Femur (tissue), 1 donor: ENCODE data around the gene C12orf56.
"Not testable (repeated sequence)": the region's sequence is repeated elsewhere in the genome, so short reads cannot be mapped to it uniquely, and the experiment has no call there.

ENCODE experiments used
- DNase-seq: peaks from one replicate; pipeline ENCODE4 v3.0.0-alpha.2; 2017

C12orf56 gene

GRCh38 chr12:64296301-64296700, 94.3 kb downstream of the C12orf56 start:
- DNase-seq: no peak

GRCh38 chr12:64293654-64294364, 96.7 kb downstream of the C12orf56 start:
- no peak for DNase-seq

GRCh38 chr12:64293174-64293573, 97.4 kb downstream of the C12orf56 start:
- not testable (repeated sequence) for DNase-seq

- no peak for DNase-seq
Measured at GRCh38 chr12:64286521-64286920, 104.0 kb downstream of the C12orf56 start.

- DNase-seq: no peak
Measured at GRCh38 chr12:64284256-64284655, 106.3 kb downstream of the C12orf56 start.

GRCh38 chr12:64278421-64278820, 112.1 kb downstream of the C12orf56 start:
- no peak for DNase-seq

- DNase-seq: no peak
Measured at GRCh38 chr12:64273527-64274403, 116.8 kb downstream of the C12orf56 start.

GRCh38 chr12:64270411-64270810, 120.1 kb downstream of the C12orf56 start:
- DNase-seq: no peak

- no peak for DNase-seq
Measured at GRCh38 chr12:64269161-64269560, 121.4 kb downstream of the C12orf56 start.

- DNase-seq: no peak
Measured at GRCh38 chr12:64268409-64268808, 122.1 kb downstream of the C12orf56 start.

GRCh38 chr12:64265839-64266238, 124.7 kb downstream of the C12orf56 start:
- no peak for DNase-seq

- DNase-seq: no peak
Measured at GRCh38 chr12:64261813-64262212, 128.7 kb downstream of the C12orf56 start.

GRCh38 chr12:64258576-64258975, 132.0 kb downstream of the C12orf56 start:
- DNase-seq: no peak

- DNase-seq: no peak
Measured at GRCh38 chr12:64256166-64256800, 134.3 kb downstream of the C12orf56 start.

GRCh38 chr12:64255249-64255648, 135.3 kb downstream of the C12orf56 start:
- DNase-seq: no peak

GRCh38 chr12:64253356-64253755, 137.2 kb downstream of the C12orf56 start:
- DNase-seq: no peak

GRCh38 chr12:64252681-64253080, 137.9 kb downstream of the C12orf56 start:
- no peak for DNase-seq

- no peak for DNase-seq
Measured at GRCh38 chr12:64243809-64244208, 146.7 kb downstream of the C12orf56 start.

GRCh38 chr12:64240781-64241180, 149.8 kb downstream of the C12orf56 start:
- DNase-seq: no peak

- no peak for DNase-seq
Measured at GRCh38 chr12:64237382-64237781, 153.2 kb downstream of the C12orf56 start.

GRCh38 chr12:64236549-64236948, 154.0 kb downstream of the C12orf56 start:
- no peak for DNase-seq

GRCh38 chr12:64232196-64232595, 158.4 kb downstream of the C12orf56 start:
- DNase-seq: no peak

- DNase-seq: no peak
Measured at GRCh38 chr12:64229796-64230195, 160.8 kb downstream of the C12orf56 start.

- no peak for DNase-seq
Measured at GRCh38 chr12:64229240-64229639, 161.3 kb downstream of the C12orf56 start.
